Fibroblast of peridontal ligament (primary cell): ENCODE data around the gene CIAO3.

Experiments
- DNase-seq: peaks from one replicate; pipeline ENCODE4 v3.0.0-alpha.2; 2010; ENCODE audit errors: extremely low read depth

CIAO3 gene

GRCh38 chr16:735982-736453 is 4.8 kb downstream of the CIAO3 start:
- no peak for DNase-seq

DNA sequence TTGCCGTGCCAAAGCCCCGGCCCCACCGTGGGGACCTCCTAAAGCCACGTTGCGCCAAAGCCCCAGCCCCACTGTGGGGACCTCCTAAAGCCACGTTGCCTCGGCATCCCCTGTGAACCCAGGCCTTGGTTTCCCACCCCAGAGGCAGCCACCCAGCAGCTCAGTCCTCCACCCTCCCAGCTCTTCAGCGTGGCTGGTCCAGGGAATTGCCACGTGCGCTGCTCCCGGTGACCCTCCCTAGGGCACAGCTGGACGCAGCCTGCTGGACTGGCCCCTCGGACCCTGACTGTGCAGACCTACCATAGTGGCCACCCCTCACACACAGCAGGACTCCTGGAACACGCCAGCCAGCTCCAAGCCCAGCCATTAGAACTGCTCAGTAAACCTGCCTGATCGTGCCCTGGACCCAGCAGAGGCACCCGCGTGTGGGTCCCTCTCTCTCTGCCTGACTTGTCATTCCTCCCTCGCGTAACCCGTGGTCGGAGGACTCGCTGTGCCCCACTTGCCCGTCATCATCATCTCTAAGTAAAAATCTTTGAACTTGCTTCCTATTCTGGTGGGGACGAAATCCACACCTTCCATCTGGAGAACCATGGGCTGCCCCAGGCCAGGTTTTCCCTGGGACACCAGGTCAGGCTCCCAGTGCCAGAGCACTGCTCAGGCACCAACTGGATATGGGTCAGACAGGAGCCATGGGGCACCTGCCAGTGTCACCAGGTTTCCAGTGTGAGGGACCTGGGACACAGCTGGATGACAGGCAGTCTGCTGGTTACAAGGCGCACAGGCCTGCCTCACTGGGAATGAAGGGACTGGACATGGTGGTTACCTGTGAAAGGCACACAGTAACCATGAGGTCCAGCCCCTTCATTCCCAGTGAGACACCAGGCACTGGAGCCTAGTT is 5.6 kb downstream of the CIAO3 start:
- no peak for DNase-seq

DNA sequence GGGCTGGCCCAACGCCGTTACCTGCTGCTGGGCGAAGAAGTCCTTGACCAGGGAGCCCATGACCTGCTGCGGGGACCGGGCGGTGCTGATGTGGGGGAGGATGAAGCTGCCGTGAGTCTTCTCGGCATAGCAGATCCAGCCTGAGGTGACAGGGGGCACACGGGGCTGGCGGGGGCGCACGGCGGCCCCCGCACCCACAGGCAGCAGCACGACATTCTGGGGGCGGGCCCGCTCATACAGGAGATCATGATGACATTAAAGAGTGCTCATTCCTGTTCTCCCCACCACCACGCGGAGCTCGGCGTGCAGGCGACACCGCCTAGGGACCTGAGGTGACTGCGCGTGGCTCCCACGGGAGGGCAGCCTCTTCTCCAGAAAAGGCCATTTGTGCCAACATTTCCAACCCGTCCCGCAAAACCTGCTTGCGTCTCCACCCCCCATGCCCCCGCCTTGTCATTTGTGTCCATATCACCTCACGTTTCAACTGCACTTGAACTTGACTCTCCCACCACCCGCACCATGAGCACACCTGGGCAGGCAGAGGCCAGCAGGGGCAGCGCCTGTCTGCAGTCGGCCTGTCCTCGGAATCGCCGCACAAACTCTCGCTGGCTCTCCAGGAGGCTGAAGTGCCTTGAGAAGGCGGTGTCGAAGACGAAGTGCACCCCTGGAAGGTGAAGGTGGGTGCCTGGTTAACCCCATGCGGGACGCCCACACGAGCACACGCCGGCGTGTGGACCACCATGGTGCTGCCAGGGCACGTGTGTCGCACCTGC is 6.4 kb downstream of the CIAO3 start:
- DNase-seq: no peak

DNA sequence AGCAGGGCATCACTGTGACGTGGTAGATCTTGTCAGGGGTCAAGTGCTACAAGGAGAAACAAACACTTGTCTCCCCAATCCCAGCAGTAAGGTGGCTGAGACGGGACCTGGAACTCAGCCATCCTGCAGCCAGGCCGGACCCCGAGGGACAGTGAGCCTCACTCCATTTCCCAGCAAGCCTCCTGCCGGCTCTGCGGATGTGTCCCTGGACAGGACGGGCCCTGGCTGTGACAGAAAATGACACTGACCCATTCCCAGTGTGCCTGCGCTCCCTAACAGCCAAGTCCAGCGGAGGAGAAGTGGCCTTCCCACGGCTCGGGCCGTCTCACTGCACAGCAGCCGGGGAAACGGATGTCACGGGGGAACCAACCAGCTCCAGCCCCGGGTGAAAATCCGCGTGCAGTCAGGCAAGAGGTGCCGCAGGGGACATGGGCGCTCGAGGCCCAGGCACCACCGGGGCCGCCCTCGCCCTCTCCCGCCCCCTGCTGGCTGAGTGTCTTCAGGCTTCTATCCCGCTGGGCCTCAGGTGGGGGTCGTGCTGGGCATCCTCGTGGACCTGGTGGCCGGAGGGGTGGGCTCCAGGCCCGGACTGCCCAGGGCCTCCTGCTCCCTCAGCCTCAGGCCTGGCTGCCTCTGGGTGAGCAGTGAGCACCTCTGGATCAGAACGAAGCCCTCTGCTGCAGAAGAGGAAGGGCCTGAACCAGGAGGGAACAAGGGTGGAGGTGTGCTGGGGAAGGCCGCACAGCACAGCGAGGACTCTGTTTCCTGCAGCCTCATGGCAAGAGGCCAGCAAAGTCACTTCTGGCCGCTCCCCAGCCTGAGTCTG is 7.2 kb downstream of the CIAO3 start:
- no peak for DNase-seq

DNA sequence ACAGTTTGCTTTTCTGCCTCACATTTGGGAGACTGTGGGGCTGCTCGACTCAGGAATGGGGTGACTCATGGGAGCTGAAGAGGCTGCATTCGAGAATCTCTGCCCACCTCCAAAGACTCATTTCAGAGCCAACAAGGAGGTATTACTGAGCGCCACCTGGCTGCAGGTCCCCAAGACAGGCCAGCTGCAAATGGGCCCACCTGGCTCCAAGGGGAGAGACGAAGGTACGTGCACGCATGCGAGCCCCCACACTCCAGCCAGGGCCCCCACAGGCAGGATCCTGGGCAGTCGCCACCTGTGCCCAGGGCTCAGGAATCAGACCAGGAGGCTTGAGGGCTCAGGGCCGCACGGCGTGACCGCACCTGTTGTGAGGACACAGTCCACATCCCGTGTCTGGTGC is 7.9 kb downstream of the CIAO3 start:
- DNase-seq: no peak

GRCh38 chr16:732332-732731 is 8.5 kb downstream of the CIAO3 start:
- no peak for DNase-seq

- no peak for DNase-seq
Measured at GRCh38 chr16:730666-731509, 9.9 kb downstream of the CIAO3 start.

DNA sequence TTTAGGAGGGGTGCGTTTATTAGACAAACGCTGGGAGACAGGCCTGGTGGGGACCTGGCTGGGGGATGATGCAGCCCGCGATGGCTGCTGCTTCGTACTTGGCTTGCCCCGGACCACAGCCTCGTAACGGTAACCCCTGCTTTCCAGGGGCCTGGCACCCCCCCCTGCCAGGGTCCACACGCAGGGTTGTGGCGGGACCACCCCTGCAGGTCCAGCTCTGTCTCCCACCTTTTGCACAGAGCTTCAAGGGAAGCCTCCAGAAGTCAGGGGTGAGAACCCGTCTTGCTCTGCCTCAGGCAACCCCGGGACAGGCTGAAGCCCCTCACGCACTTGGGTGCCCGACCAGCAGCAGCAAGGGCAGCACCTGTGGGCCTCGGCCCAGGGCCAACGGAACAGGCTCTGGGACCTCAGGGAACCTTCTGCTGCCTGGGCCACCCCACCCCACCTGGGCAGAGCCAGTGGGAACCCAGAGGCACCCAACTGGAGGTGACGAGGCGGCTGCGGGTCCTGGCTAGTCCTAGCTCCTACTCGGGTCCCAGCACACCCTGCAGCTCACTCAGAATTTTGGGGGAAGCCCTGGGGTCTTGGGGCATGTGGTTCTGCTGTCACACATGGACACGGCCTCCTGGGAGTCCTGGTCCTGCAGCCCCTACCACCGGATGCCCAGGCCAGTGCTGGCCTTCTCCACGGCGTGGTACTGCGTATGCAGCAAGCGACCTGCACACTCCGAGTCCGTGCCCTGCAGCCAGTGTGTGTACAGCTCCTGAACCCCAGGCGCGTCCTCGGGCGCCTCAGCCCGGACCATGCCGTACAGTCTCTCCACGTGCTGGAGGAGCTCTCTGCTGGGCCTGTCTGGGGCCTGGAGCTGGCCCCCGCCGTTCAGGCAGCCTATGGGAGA is 10.8 kb downstream of the CIAO3 start:
- DNase-seq: no peak

DNA sequence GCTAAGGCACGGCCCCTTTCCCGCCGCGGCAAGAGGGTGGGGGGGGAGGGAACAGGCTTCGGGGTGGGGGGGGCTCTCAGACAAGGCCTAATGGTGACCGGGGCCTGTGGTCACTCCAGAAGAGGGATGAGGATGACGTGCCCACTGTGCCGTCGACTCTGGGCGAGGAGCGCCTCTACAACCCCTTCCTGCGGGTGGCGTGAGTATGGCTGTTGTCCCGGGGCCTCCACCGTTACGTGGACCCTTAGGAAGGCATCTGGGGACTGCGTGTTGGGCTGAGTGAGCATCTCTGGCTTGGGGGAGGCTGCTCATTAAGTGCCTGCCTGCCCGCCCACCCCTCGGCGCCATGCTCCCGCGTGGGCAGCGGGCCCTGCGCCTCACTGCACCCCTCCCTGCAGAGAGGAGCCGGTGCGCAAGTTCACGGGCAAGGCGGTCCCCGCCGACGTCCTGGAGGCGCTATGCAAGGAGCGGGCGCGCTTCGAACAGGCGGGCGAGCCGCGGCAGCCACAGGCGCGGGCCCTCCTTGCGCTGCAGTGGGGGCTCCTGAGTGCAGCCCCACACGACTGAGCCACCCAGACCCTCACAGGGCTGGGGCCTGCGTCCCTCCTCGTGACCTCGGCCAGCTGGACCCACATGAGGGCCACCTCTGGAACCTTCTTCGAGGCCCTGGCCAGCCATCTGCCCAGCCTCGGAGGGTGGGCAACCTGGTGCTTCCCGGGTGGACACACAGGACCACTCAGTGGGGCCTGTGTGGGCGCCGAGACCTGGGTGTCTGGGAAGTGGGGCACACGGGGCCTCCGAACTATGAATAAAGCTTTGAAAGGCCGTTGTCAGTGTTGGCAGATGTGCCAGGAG is 11.7 kb downstream of the CIAO3 start:
- no peak for DNase-seq

- peak; percentile 58 for DNase-seq
Measured at GRCh38 chr16:728131-728889, 12.5 kb downstream of the CIAO3 start.

GRCh38 chr16:727291-727977 is 13.4 kb downstream of the CIAO3 start:
- no peak for DNase-seq

DNA sequence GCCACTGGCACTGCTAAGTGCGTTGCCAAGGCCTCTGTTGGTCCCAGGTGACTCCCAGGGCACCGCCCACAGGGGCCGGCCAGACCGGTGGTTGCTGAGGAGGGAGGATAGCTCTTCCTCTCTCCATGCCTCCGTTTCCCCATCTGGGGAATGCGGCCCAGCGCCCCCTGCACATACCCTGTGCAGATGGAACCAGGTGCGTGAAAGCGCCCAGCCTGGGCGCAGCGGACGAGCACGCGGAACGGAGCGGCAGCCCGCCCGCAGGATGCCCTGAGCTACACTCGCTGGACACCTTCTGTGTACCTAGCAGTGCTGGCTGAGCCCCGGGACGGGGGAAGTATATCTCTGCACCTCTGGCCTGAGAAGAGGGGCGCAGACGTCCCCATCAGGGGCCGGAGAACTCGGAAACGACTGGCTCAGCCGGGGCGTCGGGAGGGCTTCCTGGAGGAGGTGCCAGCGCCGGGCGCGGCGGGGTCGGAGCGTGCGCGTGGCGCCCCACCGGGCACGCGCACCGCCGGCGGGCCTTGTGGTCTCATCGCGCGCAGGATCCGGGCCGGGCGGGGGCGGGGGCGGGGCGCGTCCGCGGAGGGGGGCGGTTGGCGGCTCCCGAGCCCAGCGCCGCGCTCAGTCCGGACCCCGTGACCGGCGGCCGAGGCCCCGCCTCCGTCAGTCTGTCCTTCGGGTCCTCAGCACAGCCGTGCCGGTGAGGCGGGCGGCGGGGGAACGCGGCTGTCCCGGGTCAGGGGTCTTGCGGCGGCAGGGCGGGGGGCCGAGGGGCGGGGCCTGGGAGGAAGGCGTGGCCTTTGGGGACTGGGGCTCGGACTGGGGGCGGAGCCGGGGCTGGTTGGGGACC is 14.1 kb downstream of the CIAO3 start, which contains the start of the genes CCDC78 and HAGHL:
CCDC78 (minus strand) TSS at position 6 of the 853 bp plus-strand sequence. CDS start 76 bp downstream, outside the sequence.
HAGHL (plus strand) TSS at position 669 of the 853 bp plus-strand sequence. CDS start 404 bp downstream, outside the sequence.
- DNase-seq: peak; percentile 13

DNA sequence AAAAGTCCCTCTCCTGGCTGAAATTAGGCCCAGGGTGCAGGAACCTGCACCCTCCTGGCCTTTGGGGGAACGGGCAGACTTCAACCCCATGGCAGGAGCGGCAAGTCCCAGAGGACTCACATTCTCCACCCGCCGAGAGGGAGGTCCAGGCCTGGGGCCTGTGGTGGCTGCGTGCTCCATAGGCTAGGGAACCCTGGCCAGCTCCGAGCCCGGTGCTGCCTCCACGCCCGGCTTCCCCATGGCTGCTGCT is 14.7 kb downstream of the CIAO3 start:
- DNase-seq: no peak

DNA sequence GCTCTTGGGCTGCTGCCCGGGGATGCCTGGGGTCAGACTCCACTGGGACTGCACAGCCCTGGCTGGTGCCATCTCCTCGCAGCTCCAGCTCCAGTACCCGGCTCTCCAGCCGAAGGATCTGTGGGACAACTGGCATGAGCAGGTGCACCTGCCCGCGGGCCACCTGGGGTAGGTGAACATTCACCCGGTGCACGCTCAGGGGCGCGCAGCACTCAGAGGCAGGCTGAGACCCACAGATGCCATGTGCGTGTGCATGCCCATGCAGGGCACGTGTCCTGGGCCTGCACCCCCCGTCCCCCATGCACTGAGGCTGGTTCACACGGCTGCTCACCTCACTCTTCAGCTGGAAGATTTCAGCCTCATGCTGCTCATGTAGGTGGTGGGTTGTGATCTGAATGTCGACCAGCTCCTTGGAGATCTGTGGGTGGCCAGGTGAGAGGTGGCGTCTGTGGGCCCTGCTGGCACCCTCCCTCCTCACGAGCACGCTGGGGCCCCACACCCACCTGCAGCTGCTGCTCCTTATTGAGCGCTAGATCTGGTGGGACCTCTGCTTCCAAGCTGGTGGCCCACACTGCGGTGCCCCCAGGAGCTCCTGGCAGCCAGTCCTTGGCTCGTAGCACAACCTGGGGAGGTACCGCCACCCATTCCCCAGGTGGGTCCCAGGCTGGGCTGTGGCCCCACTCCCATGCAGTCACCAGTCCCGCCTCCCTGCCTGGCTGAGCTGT is 15.2 kb downstream of the CIAO3 start:
- no peak for DNase-seq

GRCh38 chr16:725041-725376 is 15.8 kb downstream of the CIAO3 start:
- DNase-seq: no peak
